ENCODE data around the gene RNU6-8. TPM values are rescaled to one million over a fixed set of nuclear protein-coding genes. Genes with fewer than 3 reads are reported as not detected.

The RNU6-8 gene
- not detected in 2 replicates for total RNA-seq
- long read RNA-seq, partial matches to known transcripts, result 0 of 1 reads
- long read RNA-seq, other reads (novel, unspliced or antisense), result 0 of 1 reads

GRCh38 chr14:32202998-32203882 is at the start of gene RNU6-8:
Gene RNU6-8, minus strand, starts transcription at chr14:32203269.
- Mint-ChIP-seq H3K27ac (peak within 1 kb of the TSS; percentile 100), H3K4me1 (ENCODE audit: low read depth) (peaks cover 18% of the 10 kb centered on the region), H3K4me3 (ENCODE audit: low read depth) (peak within 1 kb of the TSS; percentile 86), H3K27me3 (no peaks in the 10 kb centered on the region), H3K9me3 (ENCODE audit: low read depth) (no peaks in the 10 kb centered on the region), H3K36me3 (ENCODE audit: insufficient read depth) (no peaks in the 10 kb centered on the region)
- peak; percentile 90 for DNase-seq (ENCODE audit: low spot score, unreplicated experiment)
- no peak for TF ChIP-seq CTCF (IDR thresholded peaks at IDR 0.05; ENCODE audit: unreplicated experiment)

- Mint-ChIP-seq H3K36me3 (ENCODE audit: insufficient read depth) (no peaks in the 10 kb centered on the region), H3K9me3 (ENCODE audit: low read depth) (no peaks in the 10 kb centered on the region), H3K4me1 (ENCODE audit: low read depth) (no peaks in the 10 kb centered on the region), H3K27me3 (no peaks in the 10 kb centered on the region), H3K4me3 (ENCODE audit: low read depth) (no peak overlapping the region), H3K27ac (no peak overlapping the region)
- DNase-seq (ENCODE audit: low spot score, unreplicated experiment), result peak; percentile 15
- peak; percentile 83 for TF ChIP-seq CTCF (IDR thresholded peaks at IDR 0.05; ENCODE audit: unreplicated experiment)
Measured at GRCh38 chr14:32252030-32252670, 49.1 kb upstream of the RNU6-8 start.

GRCh38 chr14:32251530-32251929 is 48.5 kb upstream of the RNU6-8 start:
- TF ChIP-seq CTCF (IDR thresholded peaks at IDR 0.05; ENCODE audit: unreplicated experiment), result no peak
- Mint-ChIP-seq H3K9me3 (ENCODE audit: low read depth) (no peaks in the 10 kb centered on the region), H3K27me3 (no peaks in the 10 kb centered on the region), H3K27ac (no peak overlapping the region), H3K4me3 (ENCODE audit: low read depth) (no peak overlapping the region), H3K4me1 (ENCODE audit: low read depth) (no peaks in the 10 kb centered on the region), H3K36me3 (ENCODE audit: insufficient read depth) (no peaks in the 10 kb centered on the region)
- no peak for DNase-seq (ENCODE audit: low spot score, unreplicated experiment)

GRCh38 chr14:32250681-32251080 is 47.6 kb upstream of the RNU6-8 start:
- no peak overlapping the region for H3K27ac Mint-ChIP-seq
- no peaks in the 10 kb centered on the region for H3K4me1 Mint-ChIP-seq (ENCODE audit: low read depth)
- no peaks in the 10 kb centered on the region for H3K36me3 Mint-ChIP-seq (ENCODE audit: insufficient read depth)
- DNase-seq (ENCODE audit: low spot score, unreplicated experiment), result no peak
- no peaks in the 10 kb centered on the region for H3K27me3 Mint-ChIP-seq
- H3K9me3 Mint-ChIP-seq (ENCODE audit: low read depth), result no peaks in the 10 kb centered on the region
- H3K4me3 Mint-ChIP-seq (ENCODE audit: low read depth), result no peak overlapping the region
- TF ChIP-seq CTCF (IDR thresholded peaks at IDR 0.05; ENCODE audit: unreplicated experiment), result no peak

- no peaks in the 10 kb centered on the region for H3K27me3 Mint-ChIP-seq
- no peaks in the 10 kb centered on the region for H3K9me3 Mint-ChIP-seq (ENCODE audit: low read depth)
- DNase-seq (ENCODE audit: low spot score, unreplicated experiment), result no peak
- no peaks in the 10 kb centered on the region for H3K36me3 Mint-ChIP-seq (ENCODE audit: insufficient read depth)
- no peak overlapping the region for H3K4me3 Mint-ChIP-seq (ENCODE audit: low read depth)
- H3K27ac Mint-ChIP-seq, result no peak overlapping the region
- TF ChIP-seq CTCF (IDR thresholded peaks at IDR 0.05; ENCODE audit: unreplicated experiment), result no peak
- H3K4me1 Mint-ChIP-seq (ENCODE audit: low read depth), result no peaks in the 10 kb centered on the region
Measured at GRCh38 chr14:32249780-32250179, 46.7 kb upstream of the RNU6-8 start.

Measured in progenitor cell of endocrine pancreas (in vitro differentiated cells).